Ascending aorta (tissue), 2 donors: ENCODE measurements around the gene TPRG1L. TPM values are rescaled to one million over a fixed set of nuclear protein-coding genes. Genes with fewer than 3 reads are reported as not detected.

Source experiments
- DNase-seq, 2 donors: peaks; one replicate each; pipeline ENCODE4 v3.0.0-alpha.2; 2019; ENCODE audit warnings: low spot score in 2 of 2
- H3K27ac ChIP-seq, 2 donors: fragments of 200-600 bp; sonication (generic); one replicate each; pipeline ENCODE4 v1.5.1; 2016 to 2017; ENCODE audit warnings: mild to moderate bottlenecking in 1 of 2
- H3K27me3 ChIP-seq: fragments of 200-600 bp; sonication (generic); one replicate; pipeline ENCODE4 v1.5.1; 2017
- H3K36me3 ChIP-seq, 2 donors: fragments of 200-600 bp; sonication (generic); one replicate each; pipeline ENCODE4 v1.5.1; 2016
- H3K4me1 ChIP-seq, 2 donors: fragments of 200-600 bp; sonication (generic); one replicate each; pipeline ENCODE4 v1.5.1; 2016 to 2017; ENCODE audit warnings: mild to moderate bottlenecking in 1 of 2
- H3K4me3 ChIP-seq, 2 donors: fragments of 200-600 bp; sonication (generic); one replicate each; pipeline ENCODE4 v1.5.1; 2016 to 2017; ENCODE audit warnings: mild to moderate bottlenecking in 1 of 2
- H3K9me3 ChIP-seq, 2 donors: fragments of 200-600 bp; sonication (generic); one replicate each; pipeline ENCODE4 v1.5.1; 2016
- CTCF ChIP-seq, 3 experiments: fragments of 200-600 bp in 2 of 3; fragments of 450-650 bp in 1 of 3; sonication (generic) in 2 of 3; IDR thresholded peaks; one replicate each; pipeline ENCODE4 v1.5.1; 2016 to 2019; ENCODE audit warnings: antibody characterized with exemption in 3 of 3, mild to moderate bottlenecking in 1 of 3, moderate library complexity in 1 of 3
- intact Hi-C: fragments of 100-400 bp; cut with DNase I; formaldehyde crosslinking; loops from one replicate; pipeline ENCODE4 v1.15.1; 2023
- total RNA-seq: library from RNA; depleted of rRNA; stranded (reverse); fragments of >200 nt; gene quantifications from one replicate; pipeline ENCODE4 v1.1.0, GENCODE V29; 2016

TPRG1L gene
- total RNA-seq, 1 donor from 2014 or later, result 18.9 TPM

- Histone ChIP-seq H3K4me1 (peaks cover 0 to under 1% of the 10 kb centered on the region in 2 donors), H3K27ac (no peak overlapping the region), H3K4me3 (no peak overlapping the region), H3K27me3 (no peaks in the 10 kb centered on the region), H3K9me3 (no peaks in the 10 kb centered on the region), H3K36me3 (peaks cover 67 to 85% of the 10 kb centered on the region in 2 donors)
- intact Hi-C loops, result no loop called here
- TF ChIP-seq CTCF (IDR thresholded peaks at IDR 0.05), result no peak
- no peak for DNase-seq
Measured at GRCh38 chr1:3630914-3631313, 6.1 kb downstream of the TPRG1L start.

- H3K36me3 ChIP-seq, result peaks cover 74 to 92% of the 10 kb centered on the region in 2 donors
- TF ChIP-seq CTCF (IDR thresholded peaks at IDR 0.05), result no peak
- intact Hi-C loops, result no loop called here
- H3K4me1 ChIP-seq, result no peaks in the 10 kb centered on the region
- no peak overlapping the region for H3K27ac ChIP-seq
- no peaks in the 10 kb centered on the region for H3K27me3 ChIP-seq
- H3K9me3 ChIP-seq, result no peaks in the 10 kb centered on the region
- H3K4me3 ChIP-seq, result no peak overlapping the region
- DNase-seq, result no peak
Measured at GRCh38 chr1:3631320-3632260, 6.8 kb downstream of the TPRG1L start.

- no peak overlapping the region for H3K27ac ChIP-seq
- no peak for TF ChIP-seq CTCF (IDR thresholded peaks at IDR 0.05)
- peaks cover 76 to 96% of the 10 kb centered on the region in 2 donors for H3K36me3 ChIP-seq
- H3K9me3 ChIP-seq, result no peaks in the 10 kb centered on the region
- H3K4me1 ChIP-seq, result no peaks in the 10 kb centered on the region
- intact Hi-C loops, result no loop called here
- DNase-seq, result no peak
- no peak overlapping the region for H3K4me3 ChIP-seq
- no peaks in the 10 kb centered on the region for H3K27me3 ChIP-seq
Measured at GRCh38 chr1:3632298-3632697, 7.5 kb downstream of the TPRG1L start.

- DNase-seq, result no peak
- Histone ChIP-seq H3K4me3 (no peak overlapping the region), H3K36me3 (peaks cover 75 to 96% of the 10 kb centered on the region in 2 donors), H3K27me3 (no peaks in the 10 kb centered on the region), H3K9me3 (no peaks in the 10 kb centered on the region), H3K4me1 (no peaks in the 10 kb centered on the region), H3K27ac (no peak overlapping the region)
- intact Hi-C loops, result no loop called here
- no peak for TF ChIP-seq CTCF (IDR thresholded peaks at IDR 0.05)
Measured at GRCh38 chr1:3632716-3633343, 8.0 kb downstream of the TPRG1L start.

- Histone ChIP-seq H3K27ac (no peak overlapping the region), H3K4me3 (no peak overlapping the region), H3K4me1 (no peaks in the 10 kb centered on the region), H3K36me3 (peaks cover 79 to 96% of the 10 kb centered on the region in 2 donors), H3K9me3 (no peaks in the 10 kb centered on the region), H3K27me3 (no peaks in the 10 kb centered on the region)
- intact Hi-C loops, result no loop called here
- TF ChIP-seq CTCF (IDR thresholded peaks at IDR 0.05), result no peak
- DNase-seq, result no peak
Measured at GRCh38 chr1:3633344-3634058, 8.7 kb downstream of the TPRG1L start.
